ENCODE results near the gene HS3ST6.
"Not testable (repeated sequence)": the region's sequence is repeated elsewhere in the genome, so short reads cannot be mapped to it uniquely, and the experiment has no call there.

The HS3ST6 gene

GRCh38 chr16:1884155-1884760 is 34.0 kb downstream of the HS3ST6 start:
- no peak for DNase-seq (ENCODE audit: extremely low read depth in 1 of 2, low read depth in 1 of 2)

GRCh38 chr16:1881172-1881571 is 37.0 kb downstream of the HS3ST6 start:
- not testable (repeated sequence) for DNase-seq (ENCODE audit: extremely low read depth in 1 of 2, low read depth in 1 of 2)

- no peak for DNase-seq (ENCODE audit: extremely low read depth in 1 of 2, low read depth in 1 of 2)
Measured at GRCh38 chr16:1879477-1879876, 38.7 kb downstream of the HS3ST6 start.

GRCh38 chr16:1878256-1878655 is 40.0 kb downstream of the HS3ST6 start:
- no peak for DNase-seq (ENCODE audit: extremely low read depth in 1 of 2, low read depth in 1 of 2)

GRCh38 chr16:1877804-1878203 is 40.4 kb downstream of the HS3ST6 start:
- DNase-seq (ENCODE audit: extremely low read depth in 1 of 2, low read depth in 1 of 2): no peak

GRCh38 chr16:1877089-1877488 is 41.1 kb downstream of the HS3ST6 start:
- no peak for DNase-seq (ENCODE audit: extremely low read depth in 1 of 2, low read depth in 1 of 2)

- no peak for DNase-seq (ENCODE audit: extremely low read depth in 1 of 2, low read depth in 1 of 2)
Measured at GRCh38 chr16:1876468-1876867, 41.7 kb downstream of the HS3ST6 start.

GRCh38 chr16:1876066-1876465 is 42.1 kb downstream of the HS3ST6 start:
- not testable (repeated sequence) for DNase-seq (ENCODE audit: extremely low read depth in 1 of 2, low read depth in 1 of 2)

GRCh38 chr16:1874854-1875253 is 43.4 kb downstream of the HS3ST6 start:
- DNase-seq (ENCODE audit: extremely low read depth in 1 of 2, low read depth in 1 of 2): no peak

GRCh38 chr16:1871974-1872635 is 46.1 kb downstream of the HS3ST6 start, which contains the start of gene MEIOB:
MEIOB (minus strand) TSS chr16:1872164; CDS start chr16:1868175, 3,989 bp downstream.
- DNase-seq (ENCODE audit: extremely low read depth in 1 of 2, low read depth in 1 of 2): peak in 1 of 2 donors; percentile 18

- DNase-seq (ENCODE audit: extremely low read depth in 1 of 2, low read depth in 1 of 2): no peak
Measured at GRCh38 chr16:1870365-1871082, 47.7 kb downstream of the HS3ST6 start.

- no peak for DNase-seq (ENCODE audit: extremely low read depth in 1 of 2, low read depth in 1 of 2)
Measured at GRCh38 chr16:1865902-1866690, 52.1 kb downstream of the HS3ST6 start.

- DNase-seq (ENCODE audit: extremely low read depth in 1 of 2, low read depth in 1 of 2): no peak
Measured at GRCh38 chr16:1863681-1864460, 54.3 kb downstream of the HS3ST6 start.

- no peak for DNase-seq (ENCODE audit: extremely low read depth in 1 of 2, low read depth in 1 of 2)
Measured at GRCh38 chr16:1862394-1862793, 55.8 kb downstream of the HS3ST6 start.

GRCh38 chr16:1861730-1862129 is 56.5 kb downstream of the HS3ST6 start:
- DNase-seq (ENCODE audit: extremely low read depth in 1 of 2, low read depth in 1 of 2): no peak

All from activated CD8-positive, alpha-beta memory T cell treated with anti-CD3 and anti-CD28 coated beads for 1 hour (primary cell).